Suppressor macrophage treated with lipopolysaccharide for 4 hours (primary cell): ENCODE data around the gene EXOC6B.

Experiments
- DNase-seq: peaks from one replicate; pipeline ENCODE4 v3.0.0-alpha.2; 2020

EXOC6B gene

DNA sequence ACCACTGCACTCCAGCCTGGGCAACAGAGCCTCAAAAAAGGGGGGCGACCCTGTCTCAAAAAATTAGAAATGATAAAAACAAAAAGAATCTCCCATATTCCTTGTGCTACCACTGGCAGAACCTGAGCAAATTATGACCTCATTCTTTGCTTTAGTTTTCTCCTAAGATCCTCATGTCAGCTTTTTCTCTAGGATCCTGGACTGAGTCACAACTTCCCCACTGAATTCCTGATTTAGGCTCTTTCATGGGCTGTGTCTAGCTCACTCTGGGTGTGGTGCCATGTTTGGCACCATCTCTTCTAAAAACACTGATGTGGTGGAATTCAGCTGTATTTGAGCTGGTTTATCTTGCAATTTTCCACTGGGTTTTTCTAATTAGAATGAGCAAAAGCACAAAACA, 37.1 kb downstream of the EXOC6B start:
- DNase-seq = peak; percentile 12

GRCh38 chr2:72785517-72785916, 40.3 kb downstream of the EXOC6B start:
- DNase-seq = no peak

DNA sequence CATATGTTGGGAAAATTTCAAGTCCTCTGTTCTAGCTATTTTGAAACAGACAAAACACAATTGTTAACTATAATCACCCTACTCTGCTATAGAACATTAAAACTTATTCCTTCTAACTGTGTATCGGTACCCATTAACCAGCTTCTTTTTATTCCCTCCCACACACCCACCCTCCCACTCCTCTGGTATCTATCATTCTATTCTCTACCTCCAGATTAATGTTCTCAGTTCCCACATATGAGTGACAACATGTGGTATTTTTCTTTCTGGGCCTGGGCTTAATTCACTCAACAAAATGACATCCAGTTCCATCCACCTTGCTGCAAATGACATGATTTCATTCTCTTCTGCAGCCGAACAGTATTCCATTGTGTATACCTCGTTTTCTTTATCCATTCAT, 43.3 kb downstream of the EXOC6B start:
- no peak for DNase-seq

- DNase-seq = no peak
These were observed 44.4 kb downstream of the EXOC6B start for GRCh38 chr2:72781480-72781879.

- no peak for DNase-seq
These were observed 45.4 kb downstream of the EXOC6B start for GRCh38 chr2:72780477-72780876.

GRCh38 chr2:72779495-72779894, 46.3 kb downstream of the EXOC6B start:
- DNase-seq = no peak

DNA sequence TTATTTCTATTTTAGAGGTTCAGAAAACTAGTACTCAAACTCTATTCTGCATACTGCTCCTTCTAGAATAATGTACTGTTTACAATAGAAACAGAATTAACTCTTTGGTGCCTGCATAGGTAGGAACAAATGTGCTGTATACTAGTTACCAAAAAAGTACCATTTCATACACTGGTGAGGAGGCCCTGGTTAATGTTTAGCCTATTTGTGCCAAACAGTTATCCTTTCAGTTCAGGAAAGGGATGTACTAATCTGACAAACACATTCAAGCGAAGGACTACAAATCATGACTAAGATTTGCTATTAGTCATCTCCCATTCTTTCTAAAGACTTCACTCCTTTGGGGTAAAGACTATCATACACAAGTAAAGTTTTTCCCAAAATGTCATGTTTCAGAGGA, 47.4 kb downstream of the EXOC6B start:
- DNase-seq = no peak

DNA sequence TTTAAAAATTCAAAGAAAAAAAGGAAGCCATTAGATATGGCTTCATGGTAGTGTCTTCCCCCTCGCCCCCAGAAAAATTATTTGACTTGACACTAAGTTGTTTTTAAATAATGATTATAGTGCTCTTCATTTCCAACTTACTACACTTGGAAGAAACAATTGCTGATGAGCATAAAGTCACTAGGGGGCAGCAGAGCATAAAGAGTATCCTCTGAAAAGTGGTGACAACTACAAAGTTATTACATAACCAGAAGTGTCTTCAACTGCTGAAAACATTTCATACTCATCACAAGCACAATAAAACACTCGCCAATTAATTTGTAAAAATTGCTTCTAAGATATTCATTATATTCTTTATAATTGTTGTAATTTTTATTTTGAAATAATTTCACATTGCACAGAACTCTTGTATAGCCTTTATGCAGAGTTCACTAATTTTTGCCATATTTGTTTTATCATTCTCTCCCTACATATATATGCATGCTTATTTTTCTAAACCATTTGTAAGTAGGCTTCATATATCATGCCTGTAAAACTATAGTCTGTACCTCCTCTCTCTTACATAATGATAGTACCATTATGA, 54.9 kb downstream of the EXOC6B start:
- peak; percentile 90 for DNase-seq

GRCh38 chr2:72765997-72766609, 59.7 kb downstream of the EXOC6B start:
- DNase-seq = no peak

DNA sequence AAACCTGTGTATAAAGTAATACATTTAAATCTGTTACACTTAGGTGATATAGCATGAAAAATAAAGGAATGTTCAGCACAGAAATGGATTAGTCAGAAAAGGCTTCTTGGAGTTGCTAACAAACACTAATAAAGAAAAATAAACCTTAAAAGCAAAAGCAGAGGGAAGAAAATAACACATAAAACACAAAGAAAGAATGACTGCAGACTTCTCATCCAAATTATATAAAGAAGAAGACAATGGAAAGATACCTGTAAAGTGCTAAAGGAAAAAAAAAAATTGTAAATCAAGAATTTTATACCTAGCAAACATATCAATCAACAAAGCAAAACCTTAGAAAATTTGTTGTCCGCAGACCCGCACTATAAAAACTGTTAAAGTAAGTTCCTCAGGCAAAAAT, 63.6 kb downstream of the EXOC6B start:
- DNase-seq = no peak

DNA sequence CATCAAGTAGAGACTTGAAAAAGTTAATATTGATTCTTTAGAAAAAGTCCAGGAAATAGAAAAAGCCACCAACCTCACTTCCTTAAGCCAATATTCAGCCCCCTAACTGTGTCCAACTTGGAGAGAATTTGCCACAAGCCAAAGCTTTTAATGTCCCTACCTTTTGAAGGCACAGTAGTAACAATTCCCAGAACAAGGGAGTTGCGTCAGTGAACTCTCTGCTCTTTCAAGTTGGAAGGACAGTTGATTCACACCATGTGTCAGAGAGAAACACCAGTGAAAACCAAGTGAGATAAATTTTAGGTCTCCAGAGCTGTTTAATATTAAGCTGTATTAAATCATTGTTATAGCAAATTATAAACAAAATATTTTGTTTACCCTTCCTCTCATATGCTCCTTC, 66.1 kb downstream of the EXOC6B start:
- no peak for DNase-seq

- no peak for DNase-seq
These were observed 68.6 kb downstream of the EXOC6B start for GRCh38 chr2:72757177-72757775.

GRCh38 chr2:72755647-72756423, 70.0 kb downstream of the EXOC6B start:
- DNase-seq = no peak

DNA sequence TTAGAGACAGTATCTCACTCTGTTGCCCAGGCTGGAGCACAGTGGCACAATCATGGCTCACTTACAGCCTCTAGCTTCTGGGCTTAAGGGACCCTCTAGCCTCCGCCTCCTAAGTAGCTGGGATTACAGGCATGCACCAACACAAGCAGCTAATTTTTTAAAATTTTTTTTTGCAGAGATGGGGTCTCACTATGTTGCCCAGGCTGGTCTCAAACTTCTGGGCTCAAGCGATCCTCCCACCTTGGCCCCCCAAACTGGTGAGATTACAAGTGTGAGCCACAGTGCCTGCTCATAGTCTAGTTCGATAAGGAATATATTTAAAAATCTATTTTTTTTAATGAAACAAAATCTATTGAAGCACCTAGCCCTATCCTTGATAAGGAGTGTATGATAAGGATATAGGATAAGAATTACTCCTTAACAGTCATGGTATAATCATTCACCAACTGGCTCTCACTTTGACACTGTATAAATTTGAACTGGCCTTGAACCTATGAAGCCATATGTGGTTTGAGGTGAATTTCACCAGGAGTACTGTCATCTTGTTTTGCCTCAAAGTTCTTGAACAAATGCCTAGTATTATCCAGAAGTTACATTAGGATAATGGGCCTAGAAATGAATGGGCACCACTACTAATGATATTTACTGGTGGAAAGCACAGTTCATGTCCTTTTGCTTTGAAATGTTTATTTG, 71.1 kb downstream of the EXOC6B start:
- DNase-seq = no peak

DNA sequence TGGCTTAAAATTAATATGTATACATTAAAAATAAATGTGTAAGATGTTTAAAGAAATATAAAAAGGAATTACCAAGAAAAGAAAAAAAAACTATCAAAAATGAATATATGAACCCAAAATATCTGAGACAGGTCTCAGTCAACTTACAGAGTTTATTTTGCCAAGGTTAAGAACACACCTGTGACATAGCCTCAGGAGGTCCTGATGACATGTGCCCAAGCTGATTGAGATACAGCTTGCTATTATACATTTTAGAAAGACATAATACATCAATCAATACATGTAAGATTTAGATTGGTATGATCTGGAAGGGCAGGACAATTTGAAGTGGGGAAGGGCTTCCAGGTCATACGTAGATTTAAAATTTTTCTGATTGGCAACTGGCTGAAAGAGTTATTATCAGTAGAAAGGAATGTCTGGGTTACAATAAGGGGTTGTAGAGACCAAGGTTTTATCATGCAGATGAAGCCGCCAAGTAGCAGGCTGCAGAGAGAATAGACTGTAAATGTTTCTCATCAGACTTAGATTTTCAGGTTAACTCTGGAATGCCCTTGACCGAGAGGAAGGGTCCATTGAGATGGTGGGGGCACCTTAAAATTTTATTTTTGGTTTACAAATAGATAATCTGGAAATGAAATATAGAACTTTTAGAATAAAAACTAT, 74.7 kb downstream of the EXOC6B start:
- no peak for DNase-seq

DNA sequence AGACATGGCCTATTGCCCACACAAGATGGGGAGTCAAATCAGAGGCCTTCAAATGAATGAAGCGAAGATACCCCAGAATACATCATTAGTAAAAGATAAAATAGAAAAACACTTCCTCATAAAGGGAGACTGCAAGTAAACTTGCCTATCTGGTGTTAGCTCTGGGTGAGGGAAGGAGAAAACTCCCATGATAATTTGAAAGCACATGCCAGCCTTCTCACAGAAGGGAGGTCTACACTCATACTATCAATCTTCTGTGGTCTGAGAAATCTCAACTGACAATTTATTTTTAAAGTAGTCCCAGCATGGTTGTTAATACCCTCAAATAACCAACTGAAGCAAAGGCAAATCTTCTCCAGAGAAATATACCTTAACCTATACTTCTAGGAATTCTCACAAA, 75.4 kb downstream of the EXOC6B start:
- DNase-seq = no peak

DNA sequence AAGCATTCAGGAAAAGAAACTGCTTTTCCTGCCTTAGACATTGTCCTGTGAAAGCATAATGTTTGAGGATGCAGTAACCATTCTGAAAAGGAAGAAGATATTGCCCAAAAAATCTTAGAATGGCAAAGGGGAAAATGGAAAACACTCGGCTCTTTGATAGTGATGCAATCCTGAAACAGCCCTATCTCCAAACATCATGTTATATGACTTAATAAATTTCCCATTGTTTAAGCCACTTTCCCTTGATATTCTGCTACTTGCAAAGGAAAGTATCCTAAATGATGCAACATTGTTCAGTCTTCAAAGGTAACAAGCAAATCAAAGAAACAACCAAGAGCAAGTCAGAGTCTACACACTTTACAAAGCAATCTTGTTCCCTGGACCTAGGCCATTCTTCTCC, 78.5 kb downstream of the EXOC6B start:
- no peak for DNase-seq

DNA sequence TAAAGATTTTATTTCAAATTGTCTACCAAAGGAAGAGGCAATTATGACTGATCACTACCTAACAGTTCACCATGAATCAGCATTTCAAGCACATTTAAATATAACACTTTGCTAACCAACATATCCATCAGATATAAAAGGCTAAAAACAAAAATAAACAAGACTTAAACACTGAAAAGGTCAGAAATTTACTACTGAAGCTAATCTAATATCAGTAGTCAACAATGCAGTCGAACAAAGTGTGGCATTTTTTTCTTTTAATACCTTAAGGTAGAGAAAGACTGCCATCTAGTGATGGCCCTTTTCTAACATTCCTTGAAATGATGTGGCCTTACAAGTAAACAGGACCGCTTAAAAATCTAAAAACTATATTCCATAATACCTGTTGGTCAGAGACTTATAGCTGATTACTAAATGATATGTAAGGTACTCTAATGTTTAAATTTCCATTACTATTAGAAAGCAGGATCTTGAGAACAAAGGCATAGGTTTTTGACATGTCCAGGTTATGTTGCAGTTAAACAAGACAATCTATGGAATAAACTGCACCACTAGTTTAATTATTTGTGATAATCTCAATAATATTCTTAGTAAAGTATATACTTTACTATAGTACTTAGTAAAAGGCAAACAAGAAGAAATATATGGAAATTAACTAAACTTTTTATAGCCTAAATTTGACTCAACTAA, 80.0 kb downstream of the EXOC6B start:
- DNase-seq = peak; percentile 62

DNA sequence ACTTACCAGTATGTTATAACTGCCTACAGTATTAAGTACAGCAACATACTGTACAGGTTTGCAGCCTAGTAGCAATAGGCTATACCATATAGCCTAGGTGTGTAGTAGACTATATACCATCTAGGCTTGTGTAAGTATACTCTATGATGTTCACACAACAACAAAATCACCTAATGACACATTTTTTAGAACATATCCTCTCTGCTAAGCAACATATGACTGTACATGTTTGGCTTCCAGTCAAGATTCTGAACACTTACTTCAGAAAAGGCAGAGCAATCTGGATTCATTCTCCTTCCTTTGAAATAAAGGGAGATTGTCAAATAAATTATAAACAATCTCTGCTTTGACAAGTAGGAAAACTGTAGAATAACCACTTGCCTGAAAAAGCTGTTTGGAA, 81.8 kb downstream of the EXOC6B start:
- DNase-seq = no peak

DNA sequence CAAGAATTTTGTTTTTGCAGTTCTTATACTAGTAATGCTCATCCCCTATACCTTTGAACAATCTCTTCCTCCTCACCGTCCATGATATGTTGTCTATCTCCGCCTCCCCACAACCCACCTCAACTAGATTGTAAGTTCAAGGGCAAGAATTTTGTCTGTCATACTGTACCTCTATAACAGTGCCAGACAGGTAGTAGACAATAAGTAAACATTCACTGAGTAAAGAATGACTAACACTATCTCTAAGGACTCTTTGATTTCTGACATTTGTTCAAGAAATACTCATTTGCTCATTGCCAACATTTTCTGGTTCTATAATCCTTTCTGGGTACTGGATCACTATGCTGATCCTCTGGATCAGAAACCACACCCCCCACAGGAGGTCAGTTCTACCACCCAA, 82.4 kb downstream of the EXOC6B start:
- no peak for DNase-seq

DNA sequence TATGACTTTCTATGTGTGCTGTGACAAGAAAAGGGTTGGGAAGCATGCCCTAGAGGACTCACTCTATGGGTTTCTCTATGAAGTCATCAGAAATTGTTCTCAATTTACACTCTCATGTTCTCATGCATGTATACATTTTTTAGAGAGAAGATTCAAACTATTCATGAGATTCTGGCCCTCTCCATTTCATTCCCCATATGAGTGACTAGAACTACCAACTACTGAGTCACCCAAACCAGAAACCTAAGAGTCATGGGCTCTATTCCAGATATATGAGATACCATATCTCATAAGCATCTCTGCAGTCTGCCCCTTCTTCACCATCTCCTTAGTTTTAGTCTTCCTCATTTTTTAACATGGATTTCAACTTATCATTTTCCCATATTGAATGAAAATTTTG, 87.7 kb downstream of the EXOC6B start:
- no peak for DNase-seq

DNA sequence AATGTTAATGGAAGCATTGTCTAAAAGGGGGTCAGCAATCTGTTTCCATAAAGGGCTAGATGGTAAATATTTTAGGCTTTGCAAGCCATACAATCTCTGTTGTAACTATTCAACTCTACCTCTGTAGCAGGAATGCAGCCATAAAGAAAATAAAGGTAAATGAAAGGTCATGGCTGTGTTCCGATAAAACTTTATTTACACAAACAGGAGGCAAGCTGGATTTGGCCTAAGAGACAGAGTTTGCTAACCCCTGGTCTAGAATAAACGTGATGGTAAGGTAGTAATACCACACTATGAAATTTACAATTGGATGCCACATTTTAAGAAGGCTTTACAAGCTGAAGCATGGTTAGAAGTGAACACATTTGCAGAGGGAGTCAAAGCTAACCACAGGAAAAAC, 91.4 kb downstream of the EXOC6B start:
- DNase-seq = no peak
